GM23338 (cell line): Measurements from ENCODE around the gene DTX4.

Experiments
- CREB1 ChIP-seq: fragments of 250-450 bp; sonication (Bioruptor Pico); IDR thresholded peaks from 2 replicates; pipeline ENCODE4 v1.5.0; 2020; ENCODE audit warnings: low read depth, mild to moderate bottlenecking, moderate library complexity
- ETS1 ChIP-seq: IDR thresholded peaks from 2 replicates; pipeline ENCODE4 v1.6.1; 2016; ENCODE audit warnings: antibody characterized with exemption
- EZH2 ChIP-seq: fragments of 200-600 bp; sonication (generic); IDR thresholded peaks from one replicate; pipeline ENCODE4 v1.8.0; 2017; ENCODE audit warnings: antibody characterized with exemption, mild to moderate bottlenecking, low read depth; ENCODE audit not compliant: unreplicated experiment
- EZH2phosphoT487 ChIP-seq: fragments of 200-600 bp; sonication (generic); IDR thresholded peaks from one replicate; pipeline ENCODE4 v1.8.1; 2018; ENCODE audit warnings: antibody characterized with exemption; ENCODE audit not compliant: unreplicated experiment
- JUNB ChIP-seq: IDR thresholded peaks from one replicate; pipeline ENCODE4 v1.6.1; 2016; ENCODE audit warnings: antibody characterized with exemption; ENCODE audit not compliant: unreplicated experiment
- NANOG ChIP-seq: IDR thresholded peaks from 2 replicates; pipeline ENCODE4 v1.6.1; 2016; ENCODE audit warnings: antibody characterized with exemption, borderline replicate concordance
- POLR2AphosphoS5 ChIP-seq: IDR thresholded peaks from 2 replicates; pipeline ENCODE4 v1.6.1; 2016; ENCODE audit warnings: antibody characterized with exemption, low read depth
- REST ChIP-seq: IDR thresholded peaks from one replicate; pipeline ENCODE4 v1.6.1; 2018; ENCODE audit warnings: antibody characterized with exemption; ENCODE audit not compliant: unreplicated experiment
- STAT1 ChIP-seq: IDR thresholded peaks from one replicate; pipeline ENCODE4 v1.6.1; 2016; ENCODE audit warnings: antibody characterized with exemption; ENCODE audit not compliant: unreplicated experiment
- ZNF114 ChIP-seq: fragments of 250-450 bp; sonication (Bioruptor Pico); IDR thresholded peaks from 2 replicates; pipeline ENCODE4 v1.5.0; 2020; ENCODE audit warnings: mild to moderate bottlenecking, moderate library complexity
- ZNF331 ChIP-seq: fragments of 250-450 bp; sonication (Bioruptor Pico); IDR thresholded peaks from 2 replicates; pipeline ENCODE4 v1.5.0; 2020; ENCODE audit warnings: low read depth, mild to moderate bottlenecking, moderate library complexity
- ZNF462 ChIP-seq: fragments of 250-450 bp; sonication (Bioruptor Pico); IDR thresholded peaks from 2 replicates; pipeline ENCODE4 v1.5.0; 2020; ENCODE audit warnings: mild to moderate bottlenecking, moderate library complexity
- TF ChIP-seq, protein P1 (sequence below), 2 experiments: fragments of 200-600 bp in 1 of 2; sonication (generic) in 1 of 2; conservative IDR thresholded peaks; 2 replicates each; pipeline versions ENCODE4 v1.5.1 to v1.6.1; 2016 to 2017; ENCODE audit warnings: antibody characterized with exemption in 2 of 2, low read depth in 2 of 2, mild to moderate bottlenecking in 2 of 2, moderate library complexity in 1 of 2

DNA sequence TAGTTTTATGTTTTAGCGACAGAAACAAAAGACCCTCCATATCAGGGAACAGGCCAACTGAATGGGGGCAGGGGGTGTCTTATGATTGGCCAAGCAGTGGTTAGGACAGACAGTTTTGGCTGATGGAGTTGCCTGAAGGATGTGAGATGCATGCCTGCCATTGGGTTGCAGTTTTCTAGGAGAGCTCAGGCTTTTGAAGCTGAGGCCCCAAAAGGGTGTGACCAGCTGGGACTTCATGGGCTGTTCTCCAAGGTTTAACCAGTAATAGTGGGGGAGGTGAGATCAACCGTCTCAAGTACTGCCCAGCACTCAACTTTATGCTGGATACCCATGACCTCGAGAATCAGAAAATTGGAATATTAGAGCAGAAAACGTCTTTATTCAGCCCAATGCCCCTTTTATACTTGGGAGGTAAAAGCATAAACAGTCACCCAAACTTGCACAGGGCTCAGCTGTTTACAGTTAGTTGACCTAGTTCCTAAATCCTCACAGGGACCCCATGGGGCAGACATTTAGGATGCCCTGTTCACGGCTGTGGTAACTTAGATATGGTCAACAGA, 13.5 kb downstream of the DTX4 start:
- TF ChIP-seq, protein P1, sequence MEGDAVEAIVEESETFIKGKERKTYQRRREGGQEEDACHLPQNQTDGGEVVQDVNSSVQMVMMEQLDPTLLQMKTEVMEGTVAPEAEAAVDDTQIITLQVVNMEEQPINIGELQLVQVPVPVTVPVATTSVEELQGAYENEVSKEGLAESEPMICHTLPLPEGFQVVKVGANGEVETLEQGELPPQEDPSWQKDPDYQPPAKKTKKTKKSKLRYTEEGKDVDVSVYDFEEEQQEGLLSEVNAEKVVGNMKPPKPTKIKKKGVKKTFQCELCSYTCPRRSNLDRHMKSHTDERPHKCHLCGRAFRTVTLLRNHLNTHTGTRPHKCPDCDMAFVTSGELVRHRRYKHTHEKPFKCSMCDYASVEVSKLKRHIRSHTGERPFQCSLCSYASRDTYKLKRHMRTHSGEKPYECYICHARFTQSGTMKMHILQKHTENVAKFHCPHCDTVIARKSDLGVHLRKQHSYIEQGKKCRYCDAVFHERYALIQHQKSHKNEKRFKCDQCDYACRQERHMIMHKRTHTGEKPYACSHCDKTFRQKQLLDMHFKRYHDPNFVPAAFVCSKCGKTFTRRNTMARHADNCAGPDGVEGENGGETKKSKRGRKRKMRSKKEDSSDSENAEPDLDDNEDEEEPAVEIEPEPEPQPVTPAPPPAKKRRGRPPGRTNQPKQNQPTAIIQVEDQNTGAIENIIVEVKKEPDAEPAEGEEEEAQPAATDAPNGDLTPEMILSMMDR (conservative IDR thresholded peaks at IDR 0.05; ENCODE audit: low read depth in 2 of 2) = no peak
- TF ChIP-seq EZH2 = no peak
- TF ChIP-seq POLR2AphosphoS5 = no peak
- TF ChIP-seq JUNB = no peak
- no peak for TF ChIP-seq EZH2phosphoT487
- TF ChIP-seq CREB1 (CRISPR knock-in tag) = no peak
- TF ChIP-seq REST = no peak
- no peak for TF ChIP-seq ZNF462
- no peak for TF ChIP-seq ZNF114 (CRISPR knock-in tag)
- no peak for TF ChIP-seq ETS1
- no peak for TF ChIP-seq ZNF331 (CRISPR knock-in tag)
- TF ChIP-seq STAT1 = no peak
- no peak for TF ChIP-seq NANOG
